ENCODE data around the gene LRRC75B. TPM values are rescaled to one million over a fixed set of nuclear protein-coding genes. Genes with fewer than 3 reads are reported as not detected.

Gene LRRC75B
- total and polyA plus RNA-seq, 2 of the 13 experiments (the other 11 are each of a cell fraction or from before 2014, with no cell fraction given): 11.8 to 34.8 TPM

- TF ChIP-seq HNRNPL (IDR thresholded peaks at IDR 0.05; ENCODE audit: low read depth, low read length) (0 out of 2 replicates have a peak, but pooled peaks have one; percentile 68), ZBTB26 (CRISPR knock-in tag; IDR thresholded peaks at IDR 0.05; ENCODE audit: borderline replicate concordance) (0 out of 2 replicates have a peak, but pooled peaks have one; percentile 31), HNRNPK (IDR thresholded peaks at IDR 0.05; ENCODE audit: low read depth, low read length, poor library complexity, severe bottlenecking) (no peak), MTA1 (CRISPR knock-in tag; IDR thresholded peaks at IDR 0.05; ENCODE audit: borderline replicate concordance) (peak; percentile 33; the same call in 1 of the 2 replicates), ZBTB42 (CRISPR knock-in tag; IDR thresholded peaks at IDR 0.05) (no peak), ZSCAN22 (CRISPR knock-in tag; IDR thresholded peaks at IDR 0.05) (no peak), ZNF660 (CRISPR knock-in tag; IDR thresholded peaks at IDR 0.05; ENCODE audit: borderline replicate concordance, low read depth) (no peak), CAMTA2 (CRISPR knock-in tag; IDR thresholded peaks at IDR 0.05; ENCODE audit: borderline replicate concordance) (no peak), PATZ1 (CRISPR knock-in tag; IDR thresholded peaks at IDR 0.05) (peak; percentile 59), ZNF772 (CRISPR knock-in tag; IDR thresholded peaks at IDR 0.05) (peak; percentile 68; the same call in 1 of the 2 replicates), SAP130 (CRISPR knock-in tag; IDR thresholded peaks at IDR 0.05; ENCODE audit: low read depth) (no peak; the same call in none of the 2 replicates), ZXDC (CRISPR knock-in tag; IDR thresholded peaks at IDR 0.05) (no peak), RBFOX2 (IDR thresholded peaks at IDR 0.05; ENCODE audit: low read depth, low read length) (peak; percentile 96), FOXC1 (CRISPR knock-in tag; IDR thresholded peaks at IDR 0.05; ENCODE audit: borderline replicate concordance) (peak; percentile 82), BCL3 (CRISPR knock-in tag; IDR thresholded peaks at IDR 0.05) (no peak), BCLAF1 (IDR thresholded peaks at IDR 0.05) (no peak)
Observed at GRCh38 chr22:24554313-24555164, 38.3 kb downstream of the LRRC75B start, which contains the start of gene GUCD1 (continued).

All from HepG2 (cell line).